Nephron progenitor cell (in vitro differentiated cells): ENCODE measurements around the gene VMO1.

ENCODE experiments used
- DNase-seq: peaks from one replicate; pipeline ENCODE4 v3.0.0; 2021
- H3K27ac Mint-ChIP-seq: 2 replicates; pipeline ENCODE4 v1.8.0; 2021; ENCODE audit warnings: mild to moderate bottlenecking, moderate library complexity, mixed read lengths
- H3K27me3 Mint-ChIP-seq: 2 replicates; pipeline ENCODE4 v1.8.0; 2021; ENCODE audit warnings: mild to moderate bottlenecking, low read depth, mixed read lengths; ENCODE audit not compliant: poor library complexity
- H3K36me3 Mint-ChIP-seq: 2 replicates; pipeline ENCODE4 v1.8.0; 2021; ENCODE audit warnings: low read depth, mixed read lengths
- H3K4me1 Mint-ChIP-seq: 2 replicates; pipeline ENCODE4 v1.8.0; 2021; ENCODE audit warnings: mixed read lengths
- H3K4me3 Mint-ChIP-seq: 2 replicates; pipeline ENCODE4 v1.8.0; 2021; ENCODE audit warnings: mild to moderate bottlenecking, moderate library complexity, mixed read lengths
- H3K9me3 Mint-ChIP-seq: 2 replicates; pipeline ENCODE4 v1.8.0; 2021; ENCODE audit warnings: mild to moderate bottlenecking, moderate library complexity, mixed read lengths
- TF ChIP-seq, protein P1 (sequence below): fragments of 200-600 bp; sonication (generic); IDR thresholded peaks from 2 replicates; pipeline ENCODE4 v1.5.0; 2021; ENCODE audit warnings: antibody characterized with exemption

VMO1 gene

DNA sequence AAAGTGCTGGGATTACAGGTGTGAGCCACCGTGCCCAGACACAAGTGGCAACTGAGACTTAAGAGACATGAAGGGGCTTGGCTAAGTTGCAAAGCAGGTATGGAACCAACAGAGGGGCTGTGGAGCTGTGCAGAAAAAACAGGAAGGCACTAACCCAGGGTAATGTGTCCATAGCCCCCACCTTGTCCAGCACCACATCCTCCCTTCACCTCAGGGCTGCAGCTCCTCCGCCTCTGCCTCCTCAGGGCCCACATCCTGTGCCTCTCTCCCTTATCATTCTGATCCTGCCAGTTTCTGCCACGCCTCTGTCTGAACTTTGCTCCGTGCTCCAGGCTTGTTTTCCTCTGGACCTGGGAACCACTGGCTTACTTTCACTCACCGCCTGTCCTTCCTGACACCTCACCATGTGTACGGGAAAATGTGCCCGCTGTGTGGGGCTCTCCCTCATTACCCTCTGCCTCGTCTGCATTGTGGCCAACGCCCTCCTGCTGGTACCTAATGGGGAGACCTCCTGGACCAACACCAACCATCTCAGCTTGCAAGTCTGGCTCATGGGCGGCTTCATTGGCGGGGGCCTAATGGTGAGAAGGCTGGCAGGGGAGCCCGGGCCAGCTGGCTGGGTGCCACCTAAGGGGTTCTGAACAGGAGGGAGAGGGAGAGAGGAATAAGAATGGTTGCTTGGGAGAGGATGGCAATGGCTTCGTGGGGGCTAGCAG lies 14.5 kb downstream of the VMO1 start, which contains the start of gene TM4SF5:
Gene TM4SF5, plus strand, starts transcription at position 368 of the 716 bp plus-strand sequence. Its CDS starts 37 bp downstream, at position 405.
- Mint-ChIP-seq H3K36me3 (no peaks in the 10 kb centered on the region), H3K27ac (no peak within 1 kb of the TSS), H3K4me1 (peaks cover 4% of the 10 kb centered on the region), H3K9me3 (no peaks in the 10 kb centered on the region), H3K4me3 (no peak within 1 kb of the TSS), H3K27me3 (peaks cover 36% of the 10 kb centered on the region)
- no peak for DNase-seq
- TF ChIP-seq, protein P1, sequence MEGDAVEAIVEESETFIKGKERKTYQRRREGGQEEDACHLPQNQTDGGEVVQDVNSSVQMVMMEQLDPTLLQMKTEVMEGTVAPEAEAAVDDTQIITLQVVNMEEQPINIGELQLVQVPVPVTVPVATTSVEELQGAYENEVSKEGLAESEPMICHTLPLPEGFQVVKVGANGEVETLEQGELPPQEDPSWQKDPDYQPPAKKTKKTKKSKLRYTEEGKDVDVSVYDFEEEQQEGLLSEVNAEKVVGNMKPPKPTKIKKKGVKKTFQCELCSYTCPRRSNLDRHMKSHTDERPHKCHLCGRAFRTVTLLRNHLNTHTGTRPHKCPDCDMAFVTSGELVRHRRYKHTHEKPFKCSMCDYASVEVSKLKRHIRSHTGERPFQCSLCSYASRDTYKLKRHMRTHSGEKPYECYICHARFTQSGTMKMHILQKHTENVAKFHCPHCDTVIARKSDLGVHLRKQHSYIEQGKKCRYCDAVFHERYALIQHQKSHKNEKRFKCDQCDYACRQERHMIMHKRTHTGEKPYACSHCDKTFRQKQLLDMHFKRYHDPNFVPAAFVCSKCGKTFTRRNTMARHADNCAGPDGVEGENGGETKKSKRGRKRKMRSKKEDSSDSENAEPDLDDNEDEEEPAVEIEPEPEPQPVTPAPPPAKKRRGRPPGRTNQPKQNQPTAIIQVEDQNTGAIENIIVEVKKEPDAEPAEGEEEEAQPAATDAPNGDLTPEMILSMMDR: no peak

- Mint-ChIP-seq H3K9me3 (no peaks in the 10 kb centered on the region), H3K27ac (no peak overlapping the region), H3K4me1 (peaks cover 4% of the 10 kb centered on the region), H3K36me3 (no peaks in the 10 kb centered on the region), H3K4me3 (no peak overlapping the region), H3K27me3 (peaks cover 36% of the 10 kb centered on the region)
- no peak for DNase-seq
- TF ChIP-seq, protein P1: no peak
These were observed 16.5 kb downstream of the VMO1 start for GRCh38 chr17:4769628-4770027.

DNA sequence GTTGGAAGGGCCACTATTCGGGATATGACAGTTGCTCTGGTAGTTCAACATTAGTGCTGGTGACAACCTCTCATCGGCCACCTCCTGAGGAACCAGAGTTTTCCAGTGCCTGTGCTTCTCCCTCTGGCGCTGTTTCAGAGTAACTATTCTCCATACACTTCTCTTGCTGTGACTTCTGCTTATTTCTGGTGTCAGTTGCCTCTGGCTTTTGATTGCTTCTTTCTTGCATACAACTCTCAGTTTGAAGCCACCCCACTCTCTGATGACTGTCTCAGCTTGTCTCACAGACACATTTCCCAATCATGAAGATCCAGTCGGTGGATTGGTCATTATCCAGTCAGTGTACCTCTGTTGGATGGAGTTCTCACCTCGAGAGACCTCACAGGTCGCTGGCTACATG lies 17.9 kb downstream of the VMO1 start:
- peaks cover 23% of the 10 kb centered on the region for H3K27me3 Mint-ChIP-seq
- H3K9me3 Mint-ChIP-seq: no peaks in the 10 kb centered on the region
- H3K4me3 Mint-ChIP-seq: no peak overlapping the region
- no peak for DNase-seq
- TF ChIP-seq, protein P1: no peak
- H3K4me1 Mint-ChIP-seq: no peaks in the 10 kb centered on the region
- no peak overlapping the region for H3K27ac Mint-ChIP-seq
- H3K36me3 Mint-ChIP-seq: no peaks in the 10 kb centered on the region

DNA sequence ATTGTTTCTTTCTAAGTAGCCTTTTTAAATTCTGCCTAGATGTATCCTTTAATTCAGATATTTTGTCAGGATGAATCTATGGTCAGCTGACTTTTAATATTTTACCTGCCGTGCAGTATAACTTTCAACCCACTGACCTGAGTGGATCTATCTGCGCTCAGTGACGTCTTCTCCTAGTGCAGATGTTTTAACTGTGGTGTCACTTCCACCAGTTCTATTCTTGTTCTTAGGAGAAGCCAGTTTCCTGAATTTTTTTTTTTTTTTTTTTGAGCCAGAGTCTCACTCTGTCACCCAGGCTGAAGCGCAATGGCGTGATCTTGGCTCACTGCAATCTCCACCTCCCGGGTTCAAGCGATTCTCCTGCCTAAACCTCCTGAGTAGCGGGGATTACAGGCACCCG lies 19.4 kb downstream of the VMO1 start:
- Mint-ChIP-seq H3K9me3 (no peaks in the 10 kb centered on the region), H3K27me3 (peaks cover 19% of the 10 kb centered on the region), H3K4me1 (no peaks in the 10 kb centered on the region), H3K27ac (no peak overlapping the region), H3K36me3 (no peaks in the 10 kb centered on the region), H3K4me3 (no peak overlapping the region)
- TF ChIP-seq, protein P1: no peak
- DNase-seq: no peak

DNA sequence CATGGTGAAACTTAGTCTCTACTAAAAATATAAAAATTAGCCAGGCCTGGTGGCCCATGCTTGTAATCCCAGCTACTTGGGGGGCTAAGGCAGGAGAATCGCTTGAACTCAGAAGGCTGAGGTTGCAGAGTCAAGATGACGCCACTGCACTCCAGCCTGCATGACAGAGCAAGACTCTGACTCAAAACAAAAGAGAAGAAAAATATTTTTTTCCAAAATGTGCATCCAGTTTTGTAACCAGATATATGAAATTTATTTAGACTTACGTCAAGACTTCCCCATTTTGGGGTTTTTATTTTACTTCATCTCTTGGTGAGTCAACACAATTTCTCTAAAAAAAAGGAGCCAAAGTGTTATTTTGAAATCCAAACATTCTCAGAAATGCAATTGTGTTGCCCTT lies 20.0 kb downstream of the VMO1 start:
- DNase-seq: no peak
- no peak overlapping the region for H3K4me3 Mint-ChIP-seq

More for the DNA sequence above, 20.0 kb downstream of the VMO1 start:
- H3K4me1 Mint-ChIP-seq: no peaks in the 10 kb centered on the region
- H3K9me3 Mint-ChIP-seq: no peaks in the 10 kb centered on the region
- TF ChIP-seq, protein P1: no peak
- no peak overlapping the region for H3K27ac Mint-ChIP-seq
- no peaks in the 10 kb centered on the region for H3K36me3 Mint-ChIP-seq
- H3K27me3 Mint-ChIP-seq: peaks cover 14% of the 10 kb centered on the region
